ENCODE results near the gene C17orf100.

The C17orf100 gene

GRCh38 chr17:6668727-6669425 lies 17.3 kb downstream of the C17orf100 start:
- no peaks in the 10 kb centered on the region for H3K9me3 ChIP-seq (ENCODE audit: control insufficient read depth, insufficient read depth, low read length)
- no peaks in the 10 kb centered on the region for H3K4me1 ChIP-seq (ENCODE audit: control insufficient read depth, insufficient read depth, low read length)
- H3K36me3 ChIP-seq (ENCODE audit: control insufficient read depth, insufficient read depth, low read length) = no peaks in the 10 kb centered on the region
- no CpG with 5 or more reads among the region's 14 CpGs for WGBS (ENCODE audit: insufficient coverage, insufficient read length)
- no peak for DNase-seq (ENCODE audit: low read depth, low spot score)
- H3K27ac ChIP-seq (ENCODE audit: low read length) = no peak overlapping the region
- H3K27me3 ChIP-seq (ENCODE audit: control insufficient read depth, insufficient read depth, low read length) = no peaks in the 10 kb centered on the region
- no peak overlapping the region for H3K4me3 ChIP-seq (ENCODE audit: low read length)

GRCh38 chr17:6669479-6670212 lies 18.1 kb downstream of the C17orf100 start:
- no peak overlapping the region for H3K4me3 ChIP-seq (ENCODE audit: low read length)
- WGBS (ENCODE audit: insufficient coverage, insufficient read length) = no CpG with 5 or more reads among the region's 10 CpGs
- H3K27me3 ChIP-seq (ENCODE audit: control insufficient read depth, insufficient read depth, low read length) = no peaks in the 10 kb centered on the region
- DNase-seq (ENCODE audit: low read depth, low spot score) = no peak
- no peaks in the 10 kb centered on the region for H3K4me1 ChIP-seq (ENCODE audit: control insufficient read depth, insufficient read depth, low read length)
- no peaks in the 10 kb centered on the region for H3K9me3 ChIP-seq (ENCODE audit: control insufficient read depth, insufficient read depth, low read length)
- no peak overlapping the region for H3K27ac ChIP-seq (ENCODE audit: low read length)
- no peaks in the 10 kb centered on the region for H3K36me3 ChIP-seq (ENCODE audit: control insufficient read depth, insufficient read depth, low read length)

- DNase-seq (ENCODE audit: low read depth, low spot score) = no peak
- H3K36me3 ChIP-seq (ENCODE audit: control insufficient read depth, insufficient read depth, low read length) = no peaks in the 10 kb centered on the region
- no peaks in the 10 kb centered on the region for H3K27me3 ChIP-seq (ENCODE audit: control insufficient read depth, insufficient read depth, low read length)
- no peak overlapping the region for H3K27ac ChIP-seq (ENCODE audit: low read length)
- no peaks in the 10 kb centered on the region for H3K4me1 ChIP-seq (ENCODE audit: control insufficient read depth, insufficient read depth, low read length)
- no peak overlapping the region for H3K4me3 ChIP-seq (ENCODE audit: low read length)
- no peaks in the 10 kb centered on the region for H3K9me3 ChIP-seq (ENCODE audit: control insufficient read depth, insufficient read depth, low read length)
- WGBS (ENCODE audit: insufficient coverage, insufficient read length) = no CpG with 5 or more reads among the region's 8 CpGs
Measured at GRCh38 chr17:6670571-6670970, 19.0 kb downstream of the C17orf100 start.

GRCh38 chr17:6670999-6671398 lies 19.4 kb downstream of the C17orf100 start:
- no CpG with 5 or more reads among the region's 6 CpGs for WGBS (ENCODE audit: insufficient coverage, insufficient read length)
- Histone ChIP-seq H3K27me3 (ENCODE audit: control insufficient read depth, insufficient read depth, low read length) (no peaks in the 10 kb centered on the region), H3K27ac (ENCODE audit: low read length) (no peak overlapping the region), H3K4me1 (ENCODE audit: control insufficient read depth, insufficient read depth, low read length) (no peaks in the 10 kb centered on the region), H3K4me3 (ENCODE audit: low read length) (no peak overlapping the region), H3K36me3 (ENCODE audit: control insufficient read depth, insufficient read depth, low read length) (no peaks in the 10 kb centered on the region), H3K9me3 (ENCODE audit: control insufficient read depth, insufficient read depth, low read length) (no peaks in the 10 kb centered on the region)
- no peak for DNase-seq (ENCODE audit: low read depth, low spot score)

- H3K4me1 ChIP-seq (ENCODE audit: control insufficient read depth, insufficient read depth, low read length) = no peaks in the 10 kb centered on the region
- no peak overlapping the region for H3K4me3 ChIP-seq (ENCODE audit: low read length)
- no peak for DNase-seq (ENCODE audit: low read depth, low spot score)
- no peaks in the 10 kb centered on the region for H3K27me3 ChIP-seq (ENCODE audit: control insufficient read depth, insufficient read depth, low read length)
- no peak overlapping the region for H3K27ac ChIP-seq (ENCODE audit: low read length)
- WGBS (ENCODE audit: insufficient coverage, insufficient read length) = no CpG with 5 or more reads among the region's 7 CpGs
- H3K9me3 ChIP-seq (ENCODE audit: control insufficient read depth, insufficient read depth, low read length) = no peaks in the 10 kb centered on the region
- no peaks in the 10 kb centered on the region for H3K36me3 ChIP-seq (ENCODE audit: control insufficient read depth, insufficient read depth, low read length)
Measured at GRCh38 chr17:6671431-6671830, 19.9 kb downstream of the C17orf100 start.

- no peak for DNase-seq (ENCODE audit: low read depth, low spot score)
- Histone ChIP-seq H3K27me3 (ENCODE audit: control insufficient read depth, insufficient read depth, low read length) (no peaks in the 10 kb centered on the region), H3K9me3 (ENCODE audit: control insufficient read depth, insufficient read depth, low read length) (no peaks in the 10 kb centered on the region), H3K27ac (ENCODE audit: low read length) (no peak overlapping the region), H3K4me3 (ENCODE audit: low read length) (no peak overlapping the region; the same call in 1 of the 2 replicates), H3K36me3 (ENCODE audit: control insufficient read depth, insufficient read depth, low read length) (no peaks in the 10 kb centered on the region), H3K4me1 (ENCODE audit: control insufficient read depth, insufficient read depth, low read length) (no peaks in the 10 kb centered on the region)
- WGBS (ENCODE audit: insufficient coverage, insufficient read length) = no CpG with 5 or more reads among the region's 13 CpGs
Measured at GRCh38 chr17:6674586-6674985, 23.0 kb downstream of the C17orf100 start.

GRCh38 chr17:6675201-6675825 lies 23.8 kb downstream of the C17orf100 start:
- no peaks in the 10 kb centered on the region for H3K4me1 ChIP-seq (ENCODE audit: control insufficient read depth, insufficient read depth, low read length)
- no peak for DNase-seq (ENCODE audit: low read depth, low spot score)
- no peak overlapping the region for H3K4me3 ChIP-seq (ENCODE audit: low read length)
- H3K9me3 ChIP-seq (ENCODE audit: control insufficient read depth, insufficient read depth, low read length) = no peaks in the 10 kb centered on the region
- no peaks in the 10 kb centered on the region for H3K27me3 ChIP-seq (ENCODE audit: control insufficient read depth, insufficient read depth, low read length)
- H3K27ac ChIP-seq (ENCODE audit: low read length) = no peak overlapping the region
- no peaks in the 10 kb centered on the region for H3K36me3 ChIP-seq (ENCODE audit: control insufficient read depth, insufficient read depth, low read length)
- WGBS (ENCODE audit: insufficient coverage, insufficient read length) = no CpG with 5 or more reads among the region's 11 CpGs

GRCh38 chr17:6676802-6677157 lies 25.2 kb downstream of the C17orf100 start:
- no peak for DNase-seq (ENCODE audit: low read depth, low spot score)
- H3K36me3 ChIP-seq (ENCODE audit: control insufficient read depth, insufficient read depth, low read length) = no peaks in the 10 kb centered on the region
- WGBS (ENCODE audit: insufficient coverage, insufficient read length) = no CpG with 5 or more reads among the region's 6 CpGs
- no peak overlapping the region for H3K4me3 ChIP-seq (ENCODE audit: low read length)
- no peaks in the 10 kb centered on the region for H3K9me3 ChIP-seq (ENCODE audit: control insufficient read depth, insufficient read depth, low read length)
- H3K4me1 ChIP-seq (ENCODE audit: control insufficient read depth, insufficient read depth, low read length) = no peaks in the 10 kb centered on the region
- no peaks in the 10 kb centered on the region for H3K27me3 ChIP-seq (ENCODE audit: control insufficient read depth, insufficient read depth, low read length)
- H3K27ac ChIP-seq (ENCODE audit: low read length) = no peak overlapping the region

- no peak overlapping the region for H3K27ac ChIP-seq (ENCODE audit: low read length)
- WGBS (ENCODE audit: insufficient coverage, insufficient read length) = no CpG with 5 or more reads among the region's 16 CpGs
- DNase-seq (ENCODE audit: low read depth, low spot score) = no peak
- no peaks in the 10 kb centered on the region for H3K36me3 ChIP-seq (ENCODE audit: control insufficient read depth, insufficient read depth, low read length)
- no peaks in the 10 kb centered on the region for H3K9me3 ChIP-seq (ENCODE audit: control insufficient read depth, insufficient read depth, low read length)
- H3K4me1 ChIP-seq (ENCODE audit: control insufficient read depth, insufficient read depth, low read length) = no peaks in the 10 kb centered on the region
- no peaks in the 10 kb centered on the region for H3K27me3 ChIP-seq (ENCODE audit: control insufficient read depth, insufficient read depth, low read length)
- H3K4me3 ChIP-seq (ENCODE audit: low read length) = no peak overlapping the region
Measured at GRCh38 chr17:6677158-6677831, 25.7 kb downstream of the C17orf100 start.

- Histone ChIP-seq H3K4me1 (ENCODE audit: control insufficient read depth, insufficient read depth, low read length) (no peaks in the 10 kb centered on the region), H3K4me3 (ENCODE audit: low read length) (no peak overlapping the region), H3K36me3 (ENCODE audit: control insufficient read depth, insufficient read depth, low read length) (no peaks in the 10 kb centered on the region), H3K27me3 (ENCODE audit: control insufficient read depth, insufficient read depth, low read length) (no peaks in the 10 kb centered on the region), H3K27ac (ENCODE audit: low read length) (no peak overlapping the region), H3K9me3 (ENCODE audit: control insufficient read depth, insufficient read depth, low read length) (no peaks in the 10 kb centered on the region)
- no peak for DNase-seq (ENCODE audit: low read depth, low spot score)
- no CpG with 5 or more reads among the region's 7 CpGs for WGBS (ENCODE audit: insufficient coverage, insufficient read length)
Measured at GRCh38 chr17:6677946-6678345, 26.4 kb downstream of the C17orf100 start.
